ENCODE data around the gene NUDT22. TPM values are rescaled to one million over a fixed set of nuclear protein-coding genes. Genes with fewer than 3 reads are reported as not detected.

NUDT22 gene
- total RNA-seq, 2 experiments from 2014 or later = 83.8 to 84.1 TPM

DNA sequence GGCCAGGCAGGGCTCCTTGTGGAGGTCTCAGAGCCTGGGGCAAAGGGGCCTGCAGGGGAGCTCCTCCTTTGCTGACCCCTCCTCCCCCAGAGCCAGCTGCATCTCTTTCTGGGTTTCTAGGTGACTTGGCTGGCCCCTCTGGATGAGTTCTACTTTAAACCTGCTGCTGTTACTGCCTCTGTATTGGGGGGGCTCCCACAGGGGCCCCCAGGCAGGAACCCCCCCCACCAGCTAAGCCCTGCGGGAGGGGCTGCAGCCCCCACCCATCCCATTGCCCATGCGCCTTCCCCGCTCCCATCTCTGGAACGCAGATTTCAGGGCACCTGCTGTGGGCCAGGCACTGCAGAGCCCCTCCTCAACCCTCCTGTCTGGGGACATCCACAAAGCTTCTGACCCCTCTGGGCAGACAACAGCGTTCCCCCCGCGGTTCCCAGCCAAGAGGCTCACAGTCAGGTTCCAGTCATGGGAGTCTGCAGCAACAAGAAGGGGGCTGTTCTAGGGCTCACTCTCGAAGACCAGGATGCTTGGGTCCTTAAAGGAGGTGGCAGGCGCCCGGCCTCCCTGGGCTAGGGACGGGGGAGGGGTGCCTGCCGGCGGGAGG, 24.4 kb downstream of the NUDT22 start:
- CTCF ChIA-PET = interaction anchor here (0.8 to 12.3 kb wide), 19 partner anchors 8 to 82 kb away, joined by 3 to 146 read pairs (median 7); partner anchors contain the start of genes BAD, CATSPERZ, ESRRA and FERMT3
- ATAC-seq = no peak
- H3K9me3 Mint-ChIP-seq (ENCODE audit: low read depth) = no peaks in the 10 kb centered on the region

DNA sequence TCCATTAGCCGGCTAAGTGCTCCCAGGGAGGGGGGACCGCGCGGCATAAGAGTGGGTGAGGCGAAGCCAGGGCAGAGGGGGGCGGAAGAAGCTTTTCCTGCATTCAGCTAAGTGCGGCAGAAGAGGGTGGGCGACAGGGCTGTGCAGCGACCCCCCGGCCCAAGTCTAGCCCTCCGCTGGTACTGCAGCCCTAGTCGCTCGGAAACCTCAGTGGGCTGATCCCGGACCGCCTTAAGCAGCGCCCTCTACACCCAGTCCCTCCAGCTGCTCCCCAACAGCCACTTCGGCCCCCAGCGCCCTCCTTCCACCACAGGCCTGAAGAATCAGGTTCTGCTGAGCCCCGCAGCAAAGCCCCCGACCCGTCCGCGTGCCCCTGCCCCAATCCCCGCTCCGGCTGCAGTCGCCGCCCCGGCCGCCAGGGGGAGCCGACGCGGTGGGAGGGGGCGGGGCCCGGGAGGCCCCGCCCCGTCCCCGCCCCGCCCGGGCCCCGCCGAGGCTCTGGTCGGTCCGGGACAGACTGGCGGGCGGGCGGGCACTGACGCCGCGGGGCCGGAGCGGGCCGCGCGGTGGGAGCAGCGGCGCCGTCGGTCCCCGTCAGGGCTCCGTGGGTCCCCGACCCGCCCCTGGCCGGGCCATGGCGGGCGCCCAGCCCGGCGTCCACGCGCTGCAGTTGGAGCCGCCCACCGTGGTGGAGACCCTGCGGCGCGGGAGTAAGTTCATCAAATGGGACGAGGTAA, 25.1 kb downstream of the NUDT22 start, which contains the start of gene PLCB3:
Gene PLCB3 (plus strand): TSS at position 515 of the 737 bp plus-strand sequence. CDS start 120 bp downstream, at position 635.
- Mint-ChIP-seq H3K4me3 (peak within 1 kb of the TSS; percentile 89), H3K27me3 (no peaks in the 10 kb centered on the region), H3K27ac (peak within 1 kb of the TSS; percentile 72), H3K36me3 (peaks cover 2% of the 10 kb centered on the region), H3K4me1 (peaks cover 29% of the 10 kb centered on the region), H3K9me3 (ENCODE audit: low read depth) (no peaks in the 10 kb centered on the region)
- CTCF ChIA-PET = interaction anchor here (0.8 to 12.3 kb wide), 18 partner anchors 9 to 81 kb away, joined by 3 to 146 read pairs (median 8); partner anchors contain the start of genes BAD, CATSPERZ, ESRRA and FERMT3
- DNase-seq (peak; percentile 68), ATAC-seq (peak; percentile 71)

More for the DNA sequence above, 24.4 kb downstream of the NUDT22 start:
- no peak for DNase-seq
- no peak overlapping the region for H3K27ac Mint-ChIP-seq
- no peaks in the 10 kb centered on the region for H3K27me3 Mint-ChIP-seq
- peak overlapping the region; percentile 76 for H3K4me3 Mint-ChIP-seq
- peaks cover 2% of the 10 kb centered on the region for H3K36me3 Mint-ChIP-seq
- peaks cover 29% of the 10 kb centered on the region for H3K4me1 Mint-ChIP-seq

DNA sequence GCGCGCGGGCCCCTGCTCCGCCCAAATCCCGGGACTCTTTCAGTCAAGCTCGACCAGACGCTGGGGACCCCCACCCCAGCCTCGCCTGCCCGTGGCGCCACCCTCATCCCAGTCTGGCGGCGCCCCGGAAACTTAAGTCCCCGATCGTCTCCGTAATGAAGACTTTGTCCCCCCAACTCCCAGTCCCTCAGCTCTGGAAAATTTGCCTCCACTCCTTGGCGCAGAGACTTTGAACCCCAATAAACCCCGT, 25.6 kb downstream of the NUDT22 start:
- Mint-ChIP-seq H3K36me3 (peaks cover 2% of the 10 kb centered on the region), H3K9me3 (ENCODE audit: low read depth) (no peaks in the 10 kb centered on the region), H3K4me1 (peaks cover 29% of the 10 kb centered on the region), H3K27me3 (no peaks in the 10 kb centered on the region), H3K4me3 (peak overlapping the region; percentile 89), H3K27ac (peak overlapping the region; percentile 69)
- no peak for ATAC-seq
- DNase-seq = no peak
- CTCF ChIA-PET = interaction anchor here (1.0 to 12.3 kb wide), 13 partner anchors 9 to 81 kb away, joined by 4 to 146 read pairs (median 12); partner anchors contain the start of genes BAD, CATSPERZ, ESRRA and FERMT3

DNA sequence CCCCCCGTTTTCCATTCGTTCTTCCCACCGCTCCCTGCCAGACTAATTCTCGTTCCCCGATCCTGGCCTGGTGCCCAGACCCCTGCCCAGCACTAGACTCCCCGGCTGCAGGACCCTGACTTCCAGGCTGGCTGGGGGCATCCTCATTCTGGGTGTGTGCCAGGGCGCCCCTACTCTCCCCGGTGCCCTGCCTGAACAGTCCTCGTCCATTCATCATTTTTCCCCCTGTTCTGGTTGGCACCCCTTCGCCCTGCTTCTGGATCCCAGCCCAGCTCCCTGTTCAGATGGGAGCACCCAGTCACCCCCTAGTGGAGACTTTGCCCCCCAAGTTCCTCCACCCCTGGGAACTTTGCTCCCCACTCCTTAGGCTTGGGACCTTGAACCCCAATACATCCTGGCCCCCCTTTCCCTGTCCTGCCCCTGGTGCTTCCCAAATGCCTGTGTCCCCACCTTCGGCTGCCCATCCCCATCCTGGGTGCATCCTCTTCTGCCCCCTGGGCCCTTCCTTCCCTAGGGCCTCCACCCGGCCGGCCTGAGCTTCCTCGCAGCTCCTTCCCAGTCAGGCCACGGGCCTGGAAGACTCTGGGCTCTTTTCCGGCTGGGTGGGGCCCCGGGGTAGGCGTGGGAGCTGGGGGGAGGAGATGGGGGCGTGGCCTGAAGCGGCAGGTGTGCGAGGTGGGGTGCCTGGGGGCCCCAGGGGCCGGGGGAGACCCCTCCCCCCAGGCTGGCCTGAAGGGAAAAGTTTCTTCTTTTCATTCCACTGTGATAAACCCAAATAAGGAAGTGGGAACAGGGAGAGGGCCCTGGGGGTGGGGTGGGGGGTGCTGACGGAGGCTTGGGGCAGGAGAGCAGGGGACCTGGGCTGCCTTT, 26.2 kb downstream of the NUDT22 start:
- Mint-ChIP-seq H3K27ac (peak overlapping the region; percentile 69), H3K4me3 (peak overlapping the region; percentile 89), H3K36me3 (peaks cover 2% of the 10 kb centered on the region), H3K9me3 (ENCODE audit: low read depth) (no peaks in the 10 kb centered on the region), H3K27me3 (no peaks in the 10 kb centered on the region), H3K4me1 (peaks cover 26% of the 10 kb centered on the region)
- CTCF ChIA-PET = interaction anchor here (0.6 to 12.3 kb wide), 13 partner anchors 8 to 536 kb away, joined by 3 to 146 read pairs (median 12); partner anchors contain the start of genes BAD, CATSPERZ, ESRRA and FERMT3
- DNase-seq = no peak
- ATAC-seq = no peak

DNA sequence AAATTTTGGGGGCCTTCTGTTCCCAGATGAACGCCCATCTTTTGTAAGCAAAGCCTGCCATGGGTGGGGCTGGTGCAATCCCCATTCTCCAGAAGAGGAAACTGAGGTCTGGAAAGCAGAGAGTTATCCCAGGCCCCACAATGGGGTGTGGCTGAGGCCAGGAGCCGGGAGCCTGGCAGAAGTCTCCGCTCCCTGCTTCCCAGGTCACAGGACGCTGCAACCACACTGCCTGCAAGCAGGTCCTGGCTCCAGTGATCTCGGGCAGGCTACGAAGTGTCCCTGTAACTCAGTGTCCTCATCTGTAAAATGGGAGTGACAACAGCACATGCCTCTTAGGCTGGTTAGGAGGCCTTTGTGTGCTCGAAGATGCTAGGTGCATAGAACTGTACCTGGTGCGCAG, 27.0 kb downstream of the NUDT22 start:
- CTCF ChIA-PET = interaction anchor here (1.1 to 4.7 kb wide), 6 partner anchors 11 to 48 kb away, joined by 5 to 68 read pairs (median 19); partner anchors contain the start of genes BAD, FKBP2 and GPR137
- Mint-ChIP-seq H3K4me1 (peaks cover 23% of the 10 kb centered on the region), H3K27me3 (no peaks in the 10 kb centered on the region), H3K9me3 (ENCODE audit: low read depth) (no peaks in the 10 kb centered on the region), H3K27ac (no peak overlapping the region), H3K4me3 (no peak overlapping the region), H3K36me3 (peaks cover 4% of the 10 kb centered on the region)
- ATAC-seq (no peak), DNase-seq (no peak)

DNA sequence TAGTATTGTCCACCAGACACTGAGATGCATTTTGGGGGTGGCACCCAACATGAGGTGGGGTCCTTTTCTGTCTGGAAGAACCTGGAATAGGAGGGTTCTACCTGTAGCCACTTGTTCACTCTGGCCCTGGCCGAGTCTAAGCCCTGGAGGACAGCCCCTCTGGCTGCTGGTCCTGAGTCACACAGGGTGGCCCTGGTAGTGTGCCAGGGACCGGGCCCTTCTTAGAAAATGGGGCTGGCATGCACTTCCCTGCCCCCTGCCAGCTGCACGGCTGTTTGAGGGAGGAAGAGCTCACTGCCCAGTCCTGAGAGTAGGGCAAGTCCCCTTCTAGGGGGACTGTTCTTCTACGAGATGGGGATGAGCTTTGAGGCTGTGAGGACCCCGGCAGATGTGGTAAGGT, 27.4 kb downstream of the NUDT22 start:
- CTCF ChIA-PET = interaction anchor here (0.9 to 1.9 kb wide), 4 partner anchors 13 to 49 kb away, joined by 4 to 7 read pairs (median 5); partner anchors contain the start of gene BAD
- peaks cover 21% of the 10 kb centered on the region for H3K4me1 Mint-ChIP-seq
- ATAC-seq = no peak
- H3K4me3 Mint-ChIP-seq = no peak overlapping the region
- no peaks in the 10 kb centered on the region for H3K9me3 Mint-ChIP-seq (ENCODE audit: low read depth)
- H3K27me3 Mint-ChIP-seq = no peaks in the 10 kb centered on the region
- peaks cover 4% of the 10 kb centered on the region for H3K36me3 Mint-ChIP-seq
- no peak overlapping the region for H3K27ac Mint-ChIP-seq
- DNase-seq = no peak

DNA sequence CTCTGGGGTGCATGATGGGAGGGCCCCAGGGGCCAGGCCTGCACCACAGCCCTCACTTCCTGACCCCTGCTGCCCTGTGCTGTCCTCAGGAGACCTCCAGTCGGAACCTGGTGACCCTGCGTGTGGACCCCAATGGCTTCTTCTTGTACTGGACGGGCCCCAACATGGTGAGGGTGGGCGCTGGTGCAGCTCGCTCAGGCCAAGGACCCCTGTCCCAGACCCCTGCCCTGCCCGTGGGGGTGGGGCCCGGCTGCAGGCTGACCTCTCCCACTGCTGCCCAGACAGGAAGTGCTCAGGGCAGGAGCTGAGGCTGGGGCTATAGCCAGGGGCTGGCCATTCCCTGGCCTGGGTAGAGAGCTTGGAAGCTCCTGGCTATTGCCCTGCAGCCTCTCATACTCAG, 28.3 kb downstream of the NUDT22 start:
- ATAC-seq (no peak), DNase-seq (no peak)
- CTCF ChIA-PET = interaction anchor here (0.9 to 1.9 kb wide), 4 partner anchors 12 to 50 kb away, joined by 4 to 7 read pairs (median 5); partner anchors contain the start of gene BAD
- H3K27me3 Mint-ChIP-seq = no peaks in the 10 kb centered on the region
- H3K27ac Mint-ChIP-seq = no peak overlapping the region
- peaks cover 5% of the 10 kb centered on the region for H3K36me3 Mint-ChIP-seq
- peaks cover 24% of the 10 kb centered on the region for H3K4me1 Mint-ChIP-seq
- H3K9me3 Mint-ChIP-seq (ENCODE audit: low read depth) = no peaks in the 10 kb centered on the region
- no peak overlapping the region for H3K4me3 Mint-ChIP-seq

DNA sequence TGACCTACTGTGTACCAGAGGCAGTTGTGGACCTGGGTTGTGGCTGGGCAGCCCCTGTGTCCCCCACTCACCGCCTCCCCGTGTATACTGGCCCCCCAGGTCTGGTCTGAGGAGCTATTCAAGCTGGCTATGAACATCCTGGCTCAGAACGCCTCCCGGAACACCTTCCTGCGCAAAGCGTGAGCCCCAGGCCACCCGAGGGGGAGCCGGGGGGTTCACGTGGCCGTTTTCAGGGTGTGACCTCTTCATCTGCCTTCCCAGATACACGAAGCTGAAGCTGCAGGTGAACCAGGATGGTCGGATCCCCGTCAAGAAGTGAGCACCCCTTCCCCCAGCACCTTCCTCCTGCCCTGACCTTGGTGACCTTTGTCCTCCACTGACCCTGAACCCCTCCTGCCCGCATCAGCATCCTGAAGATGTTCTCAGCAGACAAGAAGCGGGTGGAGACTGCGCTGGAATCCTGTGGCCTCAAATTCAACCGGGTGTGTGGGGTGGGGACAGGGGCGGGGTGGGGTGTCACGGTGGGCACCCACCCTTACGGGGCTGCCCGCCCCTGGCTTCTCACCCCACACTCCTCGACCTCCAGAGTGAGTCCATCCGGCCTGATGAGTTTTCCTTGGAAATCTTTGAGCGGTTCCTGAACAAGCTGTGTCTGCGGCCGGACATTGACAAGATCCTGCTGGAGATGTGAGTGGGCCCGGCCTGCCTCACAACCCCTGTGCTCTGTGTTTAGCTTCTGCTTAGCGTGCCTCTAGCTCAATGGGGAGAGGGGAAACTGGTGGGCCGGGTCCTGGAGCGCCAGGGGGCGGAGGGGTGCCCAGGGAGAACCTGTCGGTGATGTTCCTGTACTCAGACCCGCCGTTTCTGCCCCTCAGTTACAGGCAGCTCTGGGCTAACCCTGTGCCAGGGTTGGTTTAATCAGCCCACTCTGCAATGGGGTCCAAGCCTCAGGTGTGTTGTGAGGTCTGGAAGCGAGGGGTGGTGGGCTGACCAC, 29.4 kb downstream of the NUDT22 start:
- H3K36me3 Mint-ChIP-seq = peaks cover 9% of the 10 kb centered on the region
- ATAC-seq = no peak
- no peak overlapping the region for H3K27ac Mint-ChIP-seq
- no peak for DNase-seq
- CTCF ChIA-PET = interaction anchor here (1.0 to 1.6 kb wide), 4 partner anchors 11 to 51 kb away, joined by 3 to 7 read pairs (median 5); no protein-coding TSS in a partner anchor
- H3K27me3 Mint-ChIP-seq = no peaks in the 10 kb centered on the region
- H3K4me3 Mint-ChIP-seq = no peak overlapping the region
- peaks cover 27% of the 10 kb centered on the region for H3K4me1 Mint-ChIP-seq
- no peaks in the 10 kb centered on the region for H3K9me3 Mint-ChIP-seq (ENCODE audit: low read depth)

DNA sequence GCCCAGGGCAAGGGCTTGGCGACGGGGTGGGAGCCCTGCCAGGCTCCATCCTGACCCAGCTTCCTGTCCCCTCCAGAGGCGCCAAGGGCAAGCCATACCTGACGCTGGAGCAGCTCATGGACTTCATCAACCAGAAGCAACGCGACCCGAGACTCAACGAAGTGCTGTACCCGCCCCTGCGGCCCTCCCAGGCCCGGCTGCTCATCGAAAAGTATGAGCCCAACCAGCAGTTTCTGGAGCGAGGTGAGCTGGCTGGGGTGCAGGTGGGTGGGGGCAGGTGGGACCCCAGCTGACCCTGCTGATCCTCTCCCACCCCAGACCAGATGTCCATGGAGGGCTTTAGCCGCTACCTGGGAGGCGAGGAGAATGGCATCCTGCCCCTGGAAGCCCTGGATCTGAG, 30.2 kb downstream of the NUDT22 start:
- CTCF ChIA-PET = interaction anchor here (1.0 to 1.5 kb wide), 3 partner anchors 12 to 52 kb away, joined by 3 to 5 read pairs (median 5); no protein-coding TSS in a partner anchor
- peaks cover 9% of the 10 kb centered on the region for H3K36me3 Mint-ChIP-seq
- no peak for ATAC-seq

DNA sequence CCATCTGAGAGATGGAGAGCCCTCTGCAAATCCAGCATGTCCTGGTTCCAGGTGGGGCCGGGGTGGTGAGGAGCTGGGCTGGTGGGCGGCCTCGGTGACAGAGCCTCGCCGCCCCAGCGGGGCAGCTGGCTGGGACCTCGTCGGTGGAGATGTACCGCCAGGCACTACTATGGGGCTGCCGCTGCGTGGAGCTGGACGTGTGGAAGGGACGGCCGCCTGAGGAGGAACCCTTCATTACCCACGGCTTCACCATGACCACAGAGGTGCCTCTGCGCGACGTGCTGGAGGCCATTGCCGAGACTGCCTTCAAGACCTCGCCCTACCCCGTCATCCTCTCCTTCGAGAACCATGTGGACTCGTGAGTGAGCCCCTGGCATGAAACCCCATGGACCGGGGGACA, 32.3 kb downstream of the NUDT22 start:
- Mint-ChIP-seq H3K9me3 (ENCODE audit: low read depth) (no peaks in the 10 kb centered on the region), H3K27me3 (no peaks in the 10 kb centered on the region), H3K36me3 (peaks cover 17% of the 10 kb centered on the region), H3K27ac (no peak overlapping the region), H3K4me3 (no peak overlapping the region), H3K4me1 (peaks cover 19% of the 10 kb centered on the region)
- no peak for ATAC-seq
- CTCF ChIA-PET = interaction anchor here (1.0 to 1.7 kb wide), 5 partner anchors 8 to 69 kb away, joined by 3 to 6 read pairs (median 3); partner anchors contain the start of gene FKBP2
- no peak for DNase-seq

More for the DNA sequence above, 30.2 kb downstream of the NUDT22 start:
- H3K4me1 Mint-ChIP-seq = peaks cover 25% of the 10 kb centered on the region
- no peaks in the 10 kb centered on the region for H3K9me3 Mint-ChIP-seq (ENCODE audit: low read depth)
- H3K27me3 Mint-ChIP-seq = no peaks in the 10 kb centered on the region
- H3K27ac Mint-ChIP-seq = no peak overlapping the region
- DNase-seq = no peak
- H3K4me3 Mint-ChIP-seq = no peak overlapping the region

DNA sequence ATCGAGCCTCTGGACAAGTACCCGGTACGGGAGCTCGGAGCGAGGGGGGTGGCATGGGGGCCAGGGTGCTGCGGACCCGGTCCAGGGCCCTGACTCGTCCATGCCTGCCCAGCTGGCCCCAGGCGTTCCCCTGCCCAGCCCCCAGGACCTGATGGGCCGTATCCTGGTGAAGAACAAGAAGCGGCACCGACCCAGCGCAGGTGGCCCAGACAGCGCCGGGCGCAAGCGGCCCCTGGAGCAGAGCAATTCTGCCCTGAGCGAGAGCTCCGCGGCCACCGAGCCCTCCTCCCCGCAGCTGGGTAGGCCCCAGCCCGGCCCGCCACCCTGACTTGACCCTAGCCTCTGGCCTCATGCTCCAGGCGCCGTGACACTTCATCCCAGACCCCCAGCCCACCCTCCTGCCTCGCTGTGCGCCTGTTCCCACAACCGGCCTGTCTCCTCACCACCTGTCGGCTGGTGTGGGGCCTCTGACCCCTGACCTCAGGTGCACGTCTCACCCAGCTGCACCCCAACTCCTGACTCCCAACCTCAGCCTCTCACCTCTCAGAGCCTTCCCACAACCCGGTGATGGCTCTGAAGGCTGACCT, 33.0 kb downstream of the NUDT22 start:
- CTCF ChIA-PET = interaction anchor here (1.1 to 1.7 kb wide), 4 partner anchors 9 to 69 kb away, joined by 3 to 6 read pairs (median 3); no protein-coding TSS in a partner anchor
- Mint-ChIP-seq H3K36me3 (peaks cover 17% of the 10 kb centered on the region), H3K4me1 (peaks cover 13% of the 10 kb centered on the region), H3K27ac (no peak overlapping the region), H3K9me3 (ENCODE audit: low read depth) (no peaks in the 10 kb centered on the region), H3K27me3 (no peaks in the 10 kb centered on the region), H3K4me3 (no peak overlapping the region)
- ATAC-seq = no peak
- DNase-seq = no peak
